Transverse colon (tissue), 4 donors: ENCODE measurements around the gene CAPN12. TPM values are rescaled to one million over a fixed set of nuclear protein-coding genes. Genes with fewer than 3 reads are reported as not detected.
"Not testable (repeated sequence)": the region's sequence is repeated elsewhere in the genome, so short reads cannot be mapped to it uniquely, and the experiment has no call there.

Experiments used
- DNase-seq: peaks from one replicate; pipeline ENCODE4 v3.0.0-alpha.2; 2019
- H3K27ac ChIP-seq, 4 donors: fragments of 200-600 bp; sonication (generic); 2 replicates each; pipeline ENCODE4 v1.5.1; 2016 to 2018; ENCODE audit warnings: inconsistent platforms in 4 of 4
- H3K27me3 ChIP-seq: fragments of 200-600 bp; sonication (generic); 2 replicates; pipeline ENCODE4 v1.5.1; 2017; ENCODE audit warnings: inconsistent platforms
- H3K36me3 ChIP-seq, 4 donors: fragments of 200-600 bp; sonication (generic); 2 replicates each; pipeline ENCODE4 v1.5.1; 2017 to 2019; ENCODE audit warnings: inconsistent platforms in 4 of 4
- H3K4me1 ChIP-seq, 4 donors: fragments of 200-600 bp; sonication (generic); 2 replicates each; pipeline ENCODE4 v1.5.1; 2017 to 2020; ENCODE audit warnings: inconsistent platforms in 4 of 4
- H3K4me3 ChIP-seq, 4 donors: fragments of 200-600 bp; sonication (generic); 1 replicate in 1 of 4; 2 replicates in 3 of 4; pipeline versions ENCODE4 v1.5.1 to v1.6.1; 2017 to 2019; ENCODE audit warnings: inconsistent platforms in 4 of 4
- H3K9me3 ChIP-seq, 2 donors: fragments of 200-600 bp; sonication (generic); 2 replicates each; pipeline ENCODE4 v1.5.1; 2017 to 2019; ENCODE audit warnings: inconsistent platforms in 2 of 2
- CTCF ChIP-seq, 5 experiments: fragments of 200-600 bp in 3 of 5; fragments of 450-650 bp in 2 of 5; sonication (generic) in 3 of 5; IDR thresholded peaks; 1 replicate in 2 of 5; 2 replicates in 3 of 5; pipeline ENCODE4 v1.5.1; 2016 to 2017; ENCODE audit warnings: antibody characterized with exemption in 5 of 5, inconsistent platforms in 3 of 5, mild to moderate bottlenecking in 2 of 5, moderate library complexity in 1 of 5
- EP300 ChIP-seq: sonication (generic); formaldehyde crosslinking; IDR thresholded peaks from one replicate; pipeline ENCODE4 v1.6.1; 2017; ENCODE audit warnings: antibody characterized with exemption, low read depth
- POLR2A ChIP-seq: fragments of 450-650 bp; IDR thresholded peaks from one replicate; pipeline ENCODE4 v1.6.1; 2016; ENCODE audit warnings: antibody characterized with exemption, mild to moderate bottlenecking, moderate library complexity
- POLR2AphosphoS5 ChIP-seq, 3 donors: sonication (generic); formaldehyde crosslinking; IDR thresholded peaks; one replicate each; pipeline ENCODE4 v1.6.1; 2016; ENCODE audit warnings: antibody characterized with exemption in 3 of 3
- WGBS, 2 donors: methylation state at CpG; one replicate each; pipeline ENCODE4 v1.1.5; 2018; ENCODE audit warnings: low coverage in 1 of 2; 5-methylcytosine and 5-hydroxymethylcytosine counted together
- in situ Hi-C, 4 donors: fragments of 200-750 bp; cut with MboI; loops; one replicate each; pipeline versions ENCODE4 v1.15.0 to v1.15.1; 2017; ENCODE audit warnings: low sequenced_read_pairs in 3 of 4, low pct_ligation_motif_present in 1 of 4, low pct_unique_long_range_greater_than_20kb in 1 of 4
- intact Hi-C: fragments of 100-400 bp; cut with DNase I; formaldehyde crosslinking; loops from one replicate; pipeline ENCODE4 v1.15.1; 2023; ENCODE audit warnings: low total_unique reads
- total RNA-seq, 4 donors: library from RNA; depleted of rRNA; stranded (reverse); fragments of >200 nt; gene quantifications; one replicate each; pipeline ENCODE4 v1.1.0, GENCODE V29; 2016

The CAPN12 gene
- total RNA-seq, 4 donors from 2014 or later = 2.6 to 44.8 (median 14.4) TPM; not detected in 1

- WGBS, 2 donors = 30% methylated on average over 29 of the region's 42 CpGs; no CpG with 5 or more reads in 1 of the 2 donors
- peak overlapping the region in 2 of 4 donors; percentile 32 to 47 for H3K4me3 ChIP-seq
- in situ Hi-C loops = no loop called here
- H3K36me3 ChIP-seq = no peaks in the 10 kb centered on the region
- H3K9me3 ChIP-seq = no peaks in the 10 kb centered on the region
- TF ChIP-seq POLR2A (peak; percentile 29), CTCF (IDR thresholded peaks at IDR 0.05) (peak; percentile 70 to 98 (median 81)), EP300 (no peak), POLR2AphosphoS5 (IDR thresholded peaks at IDR 0.05) (peak; percentile 52 to 74 (median 53))
- DNase-seq = peak; percentile 94
- peak overlapping the region; percentile 51 to 67 (median 64) for H3K27ac ChIP-seq
- H3K4me1 ChIP-seq = peaks cover 0 to 9% (median 4%) of the 10 kb centered on the region in 4 donors
- intact Hi-C loops = no loop called here
- no peaks in the 10 kb centered on the region for H3K27me3 ChIP-seq
These were observed 25.4 kb upstream of the CAPN12 start for GRCh38 chr19:38769635-38770211.

- TF ChIP-seq POLR2A (no peak), EP300 (no peak), POLR2AphosphoS5 (IDR thresholded peaks at IDR 0.05) (no peak), CTCF (IDR thresholded peaks at IDR 0.05) (no peak)
- no peak overlapping the region for H3K4me3 ChIP-seq
- H3K27ac ChIP-seq = no peak overlapping the region
- H3K27me3 ChIP-seq = no peaks in the 10 kb centered on the region
- no peaks in the 10 kb centered on the region for H3K36me3 ChIP-seq
- H3K4me1 ChIP-seq = peaks cover 0 to 9% (median 4%) of the 10 kb centered on the region in 4 donors
- WGBS, 2 donors = 90 to 93% methylated on average over 4 to 10 of the region's 10 CpGs
- no peaks in the 10 kb centered on the region for H3K9me3 ChIP-seq
- in situ Hi-C loops = no loop called here
- no peak for DNase-seq
- intact Hi-C loops = no loop called here
These were observed 22.2 kb upstream of the CAPN12 start for GRCh38 chr19:38766276-38767047.

GRCh38 chr19:38765214-38765613 lies 20.9 kb upstream of the CAPN12 start:
- intact Hi-C loops (no loop called here), in situ Hi-C loops (no loop called here)
- no peaks in the 10 kb centered on the region for H3K27me3 ChIP-seq
- 93 to 98% methylated on average over 2 of the region's 2 CpGs for WGBS, 2 donors
- H3K9me3 ChIP-seq = no peaks in the 10 kb centered on the region
- H3K36me3 ChIP-seq = no peaks in the 10 kb centered on the region
- peaks cover 0 to 9% (median 4%) of the 10 kb centered on the region in 4 donors for H3K4me1 ChIP-seq
- no peak for TF ChIP-seq POLR2A
- H3K27ac ChIP-seq = no peak overlapping the region
- DNase-seq = no peak
- H3K4me3 ChIP-seq = no peak overlapping the region

GRCh38 chr19:38763795-38764220 lies 19.5 kb upstream of the CAPN12 start:
- DNase-seq = no peak
- WGBS, 2 donors = 84 to 94% methylated on average over 3 of the region's 3 CpGs

GRCh38 chr19:38761884-38762389 lies 17.7 kb upstream of the CAPN12 start:
- H3K9me3 ChIP-seq, H3K4me1 ChIP-seq, H3K4me3 ChIP-seq, H3K27ac ChIP-seq, intact Hi-C loops, H3K36me3 ChIP-seq, H3K27me3 ChIP-seq, in situ Hi-C loops, DNase-seq: not testable (repeated sequence)
- 95% methylated on average over 9 of the region's 9 CpGs; no CpG with 5 or more reads in 1 of the 2 donors for WGBS, 2 donors

More at GRCh38 chr19:38763795-38764220, 19.5 kb upstream of the CAPN12 start:
- in situ Hi-C loops = no loop called here
- Histone ChIP-seq H3K36me3 (no peaks in the 10 kb centered on the region), H3K27ac (no peak overlapping the region), H3K9me3 (no peaks in the 10 kb centered on the region), H3K4me1 (peaks cover 0 to 3% (median 0%) of the 10 kb centered on the region in 4 donors), H3K27me3 (no peaks in the 10 kb centered on the region), H3K4me3 (no peak overlapping the region)
- TF ChIP-seq EP300 (no peak), POLR2A (no peak), POLR2AphosphoS5 (IDR thresholded peaks at IDR 0.05) (no peak), CTCF (IDR thresholded peaks at IDR 0.05) (no peak)
- intact Hi-C loops = no loop called here

- DNase-seq, H3K4me3 ChIP-seq, H3K4me1 ChIP-seq, intact Hi-C loops, H3K27me3 ChIP-seq, H3K27ac ChIP-seq, H3K36me3 ChIP-seq, in situ Hi-C loops, H3K9me3 ChIP-seq: not testable (repeated sequence)
- 39 to 75% methylated on average over 5 to 6 of the region's 6 CpGs for WGBS, 2 donors
These were observed 16.7 kb upstream of the CAPN12 start for GRCh38 chr19:38760805-38761517.
